Keratinocyte (primary cell): Measurements from ENCODE around the gene MYO15B. TPM values are rescaled to one million over a fixed set of nuclear protein-coding genes. Genes with fewer than 3 reads are reported as not detected.

Experiments
- DNase-seq: peaks from one replicate; pipeline ENCODE4 v3.0.0-alpha.2; 2011; ENCODE audit warnings: low read depth, missing footprints, low spot score
- FAIRE-seq: peaks from 2 replicates; lab custom pipeline; 2011; peaks lifted over from hg19 to GRCh38; lab: Jason Lieb, UNC
- H2AFZ ChIP-seq: 2 replicates; pipeline ENCODE4 v1.6.0; 2012; ENCODE audit warnings: low read length, control low read depth, inconsistent platforms; ENCODE audit not compliant: control insufficient read depth
- H3K27ac ChIP-seq: 2 replicates; pipeline ENCODE4 v1.5.1; 2011; ENCODE audit warnings: low read length; ENCODE audit not compliant: control insufficient read depth, insufficient read depth
- H3K27me3 ChIP-seq: 3 replicates; pipeline ENCODE4 v1.6.0; 2011; ENCODE audit warnings: low read length; ENCODE audit not compliant: control insufficient read depth, insufficient read depth; ENCODE audit errors: extremely low read depth
- H3K36me3 ChIP-seq, 2 experiments: 2 replicates in 1 of 2; 3 replicates in 1 of 2; pipeline ENCODE4 v1.5.1; 2011; ENCODE audit warnings: low read length in 2 of 2, mild to moderate bottlenecking in 1 of 2; ENCODE audit not compliant: control insufficient read depth in 2 of 2, insufficient read depth in 2 of 2; ENCODE audit errors: extremely low read depth in 1 of 2
- H3K4me1 ChIP-seq: 3 replicates; pipeline ENCODE4 v1.5.1; 2011; ENCODE audit warnings: low read length; ENCODE audit not compliant: control insufficient read depth, insufficient read depth; ENCODE audit errors: extremely low read depth
- H3K4me2 ChIP-seq: 3 replicates; pipeline ENCODE4 v1.6.0; 2011; ENCODE audit warnings: low read depth, low read length; ENCODE audit not compliant: control insufficient read depth, insufficient read depth; ENCODE audit errors: extremely low read depth
- H3K4me3 ChIP-seq, 3 experiments: fragments of 200-600 bp in 1 of 3; sonication (generic) in 1 of 3; 2 replicates in 2 of 3; 3 replicates in 1 of 3; pipeline ENCODE4 v1.5.1; 2011 to 2016; ENCODE audit warnings: low read length in 3 of 3, mild to moderate bottlenecking in 3 of 3, control low read depth in 2 of 3, inconsistent platforms in 1 of 3, low read depth in 1 of 3, mixed read lengths in 1 of 3, mixed run types in 1 of 3, moderate library complexity in 1 of 3; ENCODE audit not compliant: control insufficient read depth in 2 of 3, insufficient read depth in 2 of 3; ENCODE audit errors: extremely low read depth in 1 of 3
- H3K79me2 ChIP-seq: 2 replicates; pipeline ENCODE4 v1.6.0; 2012; ENCODE audit warnings: low read length; ENCODE audit not compliant: control insufficient read depth, insufficient read depth
- H3K9ac ChIP-seq: 3 replicates; pipeline ENCODE4 v1.6.0; 2011; ENCODE audit warnings: low read length; ENCODE audit not compliant: control insufficient read depth, insufficient read depth; ENCODE audit errors: extremely low read depth
- H3K9me1 ChIP-seq: 3 replicates; pipeline ENCODE4 v1.6.0; 2011; ENCODE audit warnings: low read length; ENCODE audit not compliant: control insufficient read depth, insufficient read depth; ENCODE audit errors: extremely low read depth
- H3K9me3 ChIP-seq: 2 replicates; pipeline ENCODE4 v1.5.1; 2012; ENCODE audit warnings: low read depth, low read length; ENCODE audit not compliant: control insufficient read depth
- H4K20me1 ChIP-seq: 3 replicates; pipeline ENCODE4 v1.6.0; 2011; ENCODE audit warnings: low read length; ENCODE audit not compliant: control insufficient read depth, insufficient read depth; ENCODE audit errors: extremely low read depth
- EZH2 ChIP-seq: IDR thresholded peaks from one replicate; pipeline ENCODE4 v1.6.1; 2012; ENCODE audit warnings: inconsistent platforms, mild to moderate bottlenecking, low read length, moderate library complexity
- dilution Hi-C: fragments of 300-500 bp; cut with MboI; formaldehyde crosslinking; loops from one replicate; pipeline ENCODE4 v1.7.0; 2020; ENCODE audit warnings: low sequenced_read_pairs; ENCODE audit not compliant: extremely low pct_ligation_motif_present
- polyA plus RNA-seq, 5 experiments: library from polyadenylated mRNA; depleted of rRNA in 3 of 5; stranded (reverse) in 3 of 5; stranded (forward) in 1 of 5; unstranded in 1 of 5; fragments of >200 nt; gene quantifications; 1 replicate in 1 of 5; 2 replicates in 3 of 5; 3 replicates in 1 of 5; pipeline versions ENCODE4 v1.2.1 to v1.2.3, GENCODE V29; 2011 to 2012; ENCODE audit warnings: missing spikeins in 2 of 5, low read depth in 1 of 5, low replicate concordance in 1 of 5
- TF ChIP-seq, protein P1 (sequence below), 3 experiments: IDR thresholded peaks in 1 of 3; conservative IDR thresholded peaks in 1 of 3; optimal IDR thresholded peaks in 1 of 3; 2 replicates in 2 of 3; 3 replicates in 1 of 3; pipeline versions ENCODE3 to v1.5.1; 2011; ENCODE audit warnings: low read length in 3 of 3, mild to moderate bottlenecking in 3 of 3, moderate library complexity in 2 of 3, control low read depth in 1 of 3, inconsistent platforms in 1 of 3; ENCODE audit not compliant: insufficient read depth in 2 of 3; ENCODE audit errors: extremely low read depth in 1 of 3

Gene MYO15B
- polyA plus RNA-seq, 1 donor (not counting 4 experiments of a cell fraction or from before 2014, with no cell fraction given): 0.14 TPM

DNA sequence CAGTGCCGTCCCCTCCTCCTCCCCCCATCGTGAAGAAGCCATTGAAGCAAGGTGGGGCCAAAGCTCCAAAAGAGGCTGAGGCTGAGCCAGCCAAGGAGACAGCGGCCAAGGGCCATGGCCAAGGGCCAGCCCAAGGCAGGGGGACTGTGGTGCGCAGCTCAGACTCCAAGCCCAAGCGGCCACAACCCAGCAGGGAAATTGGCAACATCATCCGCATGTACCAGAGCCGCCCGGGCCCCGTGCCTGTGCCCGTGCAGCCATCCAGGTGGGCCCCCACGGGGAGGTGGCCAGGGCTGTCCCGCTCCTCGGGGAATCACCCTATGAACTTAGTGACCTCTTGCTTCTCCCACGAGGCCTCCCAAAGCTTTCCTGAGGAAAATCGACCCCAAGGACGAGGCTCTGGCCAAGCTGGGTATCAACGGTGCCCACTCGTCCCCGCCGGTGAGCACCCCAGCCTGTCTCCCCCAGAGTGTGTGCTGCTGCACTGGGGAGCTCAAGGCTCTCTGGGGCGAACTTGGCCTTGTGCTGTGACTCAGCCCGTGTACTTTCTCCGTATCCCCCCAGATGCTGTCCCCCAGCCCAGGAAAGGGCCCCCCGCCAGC lies 29.0 kb downstream of the MYO15B start:
- dilution Hi-C loops: no loop called here
- H3K36me3 ChIP-seq: no peaks in the 10 kb centered on the region
- no peaks in the 10 kb centered on the region for H3K79me2 ChIP-seq
- no peak overlapping the region for H3K9ac ChIP-seq
- H3K27me3 ChIP-seq: peaks cover 16% of the 10 kb centered on the region
- H3K4me1 ChIP-seq: no peaks in the 10 kb centered on the region
- no peaks in the 10 kb centered on the region for H4K20me1 ChIP-seq
- DNase-seq (no peak), FAIRE-seq (no peak)
- no peak for TF ChIP-seq EZH2
- TF ChIP-seq, protein P1, sequence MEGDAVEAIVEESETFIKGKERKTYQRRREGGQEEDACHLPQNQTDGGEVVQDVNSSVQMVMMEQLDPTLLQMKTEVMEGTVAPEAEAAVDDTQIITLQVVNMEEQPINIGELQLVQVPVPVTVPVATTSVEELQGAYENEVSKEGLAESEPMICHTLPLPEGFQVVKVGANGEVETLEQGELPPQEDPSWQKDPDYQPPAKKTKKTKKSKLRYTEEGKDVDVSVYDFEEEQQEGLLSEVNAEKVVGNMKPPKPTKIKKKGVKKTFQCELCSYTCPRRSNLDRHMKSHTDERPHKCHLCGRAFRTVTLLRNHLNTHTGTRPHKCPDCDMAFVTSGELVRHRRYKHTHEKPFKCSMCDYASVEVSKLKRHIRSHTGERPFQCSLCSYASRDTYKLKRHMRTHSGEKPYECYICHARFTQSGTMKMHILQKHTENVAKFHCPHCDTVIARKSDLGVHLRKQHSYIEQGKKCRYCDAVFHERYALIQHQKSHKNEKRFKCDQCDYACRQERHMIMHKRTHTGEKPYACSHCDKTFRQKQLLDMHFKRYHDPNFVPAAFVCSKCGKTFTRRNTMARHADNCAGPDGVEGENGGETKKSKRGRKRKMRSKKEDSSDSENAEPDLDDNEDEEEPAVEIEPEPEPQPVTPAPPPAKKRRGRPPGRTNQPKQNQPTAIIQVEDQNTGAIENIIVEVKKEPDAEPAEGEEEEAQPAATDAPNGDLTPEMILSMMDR (optimal IDR thresholded peaks at IDR 0.05 in 1 of 3, IDR thresholded peaks at IDR 0.05 in 1 of 3, conservative IDR thresholded peaks at IDR 0.05 in 1 of 3; ENCODE audit: extremely low read depth in 1 of 3, insufficient read depth in 2 of 3, low read length in 3 of 3): no peak
- H3K9me3 ChIP-seq: no peaks in the 10 kb centered on the region
- H3K27ac ChIP-seq: no peak overlapping the region
- no peak overlapping the region for H3K4me2 ChIP-seq
- no peak overlapping the region for H2AFZ ChIP-seq
- no peaks in the 10 kb centered on the region for H3K9me1 ChIP-seq
- no peak overlapping the region for H3K4me3 ChIP-seq

DNA sequence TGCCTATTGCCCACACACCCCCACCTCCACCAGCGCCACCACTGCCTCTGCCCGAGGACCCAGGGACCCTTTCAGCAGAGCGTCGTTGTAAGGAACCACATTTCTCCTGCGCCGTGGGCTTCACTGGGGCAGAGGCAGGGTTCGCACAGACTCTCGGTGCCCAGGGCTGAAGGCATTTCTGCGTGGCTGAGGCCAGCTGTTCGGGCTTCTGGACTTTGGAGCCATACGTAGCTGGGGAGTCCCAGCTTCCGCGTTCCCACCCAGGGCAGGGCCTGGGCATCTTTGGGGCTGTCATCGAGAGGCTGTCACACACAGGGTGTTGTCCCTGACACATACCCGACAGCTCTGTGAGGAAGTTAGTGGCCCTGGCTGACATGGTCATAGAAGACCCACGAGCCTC lies 29.6 kb downstream of the MYO15B start:
- H3K9me1 ChIP-seq: no peaks in the 10 kb centered on the region
- no peaks in the 10 kb centered on the region for H3K4me1 ChIP-seq
- FAIRE-seq (no peak), DNase-seq (no peak)
- H2AFZ ChIP-seq: no peak overlapping the region
- H3K79me2 ChIP-seq: no peaks in the 10 kb centered on the region
- H3K9me3 ChIP-seq: no peaks in the 10 kb centered on the region
- H3K27me3 ChIP-seq: peaks cover 16% of the 10 kb centered on the region
- H3K9ac ChIP-seq: no peak overlapping the region
- no peak overlapping the region for H3K4me2 ChIP-seq
- no peaks in the 10 kb centered on the region for H3K36me3 ChIP-seq
- TF ChIP-seq, protein P1 (optimal IDR thresholded peaks at IDR 0.05 in 1 of 3, IDR thresholded peaks at IDR 0.05 in 1 of 3, conservative IDR thresholded peaks at IDR 0.05 in 1 of 3; ENCODE audit: extremely low read depth in 1 of 3, insufficient read depth in 2 of 3, low read length in 3 of 3): no peak
- no peak for TF ChIP-seq EZH2
- no peak overlapping the region for H3K27ac ChIP-seq
- no peaks in the 10 kb centered on the region for H4K20me1 ChIP-seq
- H3K4me3 ChIP-seq: no peak overlapping the region
- dilution Hi-C loops: no loop called here
